RWPE2 (cell line): ENCODE results near the gene CCDC97.
"Not testable (repeated sequence)": the region's sequence is repeated elsewhere in the genome, so short reads cannot be mapped to it uniquely, and the experiment has no call there.

ENCODE experiments used
- ATAC-seq: fragments of 200-7000 bp; cut with Tn5 transposase; 3 replicates; pipeline ENCODE4 v1.9.1; 2021; ENCODE audit warnings: low read depth
- DNase-seq: peaks from one replicate; pipeline ENCODE4 v3.0.0-alpha.2; 2020; ENCODE audit warnings: low spot score
- H3K27ac ChIP-seq: fragments of 450-650 bp; 2 replicates; pipeline ENCODE4 v1.5.1; 2017; ENCODE audit warnings: mild to moderate bottlenecking; ENCODE audit not compliant: poor library complexity, severe bottlenecking
- H3K27me3 ChIP-seq: fragments of 250-450 bp; sonication (Bioruptor Pico); 2 replicates; pipeline ENCODE4 v1.5.1; 2021; ENCODE audit warnings: mild to moderate bottlenecking, moderate library complexity; ENCODE audit not compliant: insufficient read depth, poor library complexity, severe bottlenecking
- H3K36me3 ChIP-seq: fragments of 250-450 bp; sonication (Bioruptor Pico); 2 replicates; pipeline ENCODE4 v1.5.1; 2020; ENCODE audit warnings: low read depth, mild to moderate bottlenecking, moderate library complexity
- H3K4me1 ChIP-seq: fragments of 250-450 bp; sonication (Bioruptor Pico); 2 replicates; pipeline ENCODE4 v1.5.1; 2021; ENCODE audit warnings: mild to moderate bottlenecking, moderate library complexity; ENCODE audit not compliant: insufficient read depth, poor library complexity, severe bottlenecking
- H3K4me3 ChIP-seq: fragments of 250-450 bp; sonication (Bioruptor Pico); 2 replicates; pipeline ENCODE4 v1.5.1; 2021; ENCODE audit warnings: mild to moderate bottlenecking, moderate library complexity; ENCODE audit not compliant: severe bottlenecking
- H3K9me3 ChIP-seq: fragments of 250-450 bp; sonication (Bioruptor Pico); 2 replicates; pipeline ENCODE4 v1.5.1; 2021; ENCODE audit warnings: mild to moderate bottlenecking, moderate library complexity; ENCODE audit not compliant: severe bottlenecking
- TF ChIP-seq, protein P1 (sequence below): fragments of 450-650 bp; IDR thresholded peaks from one replicate; pipeline ENCODE4 v1.5.1; 2017; ENCODE audit warnings: mild to moderate bottlenecking, moderate library complexity; ENCODE audit not compliant: poor library complexity, severe bottlenecking

Gene CCDC97

DNA sequence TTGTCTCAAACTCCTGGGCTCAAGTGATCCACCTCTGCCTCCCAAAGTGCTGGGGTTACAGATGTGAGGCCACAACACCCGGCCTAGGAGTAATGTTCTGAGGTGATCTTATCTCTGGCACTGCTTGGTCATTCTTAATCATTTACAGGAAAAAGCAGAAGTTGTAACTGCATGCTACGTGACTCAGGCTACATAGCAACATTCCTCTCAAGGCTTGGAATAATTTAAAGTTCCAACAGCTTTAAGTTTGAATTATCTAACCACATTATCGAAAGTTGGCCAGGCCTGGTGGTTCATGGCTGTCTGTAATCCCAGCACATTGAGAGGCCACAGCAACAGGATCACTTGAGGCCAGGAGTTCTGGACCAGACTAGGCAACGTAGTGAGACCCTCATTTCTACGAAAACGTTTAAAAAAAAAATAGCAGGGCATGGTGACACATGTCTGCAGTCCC, 57.9 kb downstream of the CCDC97 start:
- Histone ChIP-seq H3K4me1 (peaks cover 17% of the 10 kb centered on the region), H3K36me3 (no peaks in the 10 kb centered on the region), H3K9me3 (no peaks in the 10 kb centered on the region), H3K27ac (peak overlapping the region; percentile 82), H3K4me3 (no peak overlapping the region), H3K27me3 (no peaks in the 10 kb centered on the region)
- DNase-seq (no peak), ATAC-seq (peak; percentile 74)
- TF ChIP-seq, protein P1, sequence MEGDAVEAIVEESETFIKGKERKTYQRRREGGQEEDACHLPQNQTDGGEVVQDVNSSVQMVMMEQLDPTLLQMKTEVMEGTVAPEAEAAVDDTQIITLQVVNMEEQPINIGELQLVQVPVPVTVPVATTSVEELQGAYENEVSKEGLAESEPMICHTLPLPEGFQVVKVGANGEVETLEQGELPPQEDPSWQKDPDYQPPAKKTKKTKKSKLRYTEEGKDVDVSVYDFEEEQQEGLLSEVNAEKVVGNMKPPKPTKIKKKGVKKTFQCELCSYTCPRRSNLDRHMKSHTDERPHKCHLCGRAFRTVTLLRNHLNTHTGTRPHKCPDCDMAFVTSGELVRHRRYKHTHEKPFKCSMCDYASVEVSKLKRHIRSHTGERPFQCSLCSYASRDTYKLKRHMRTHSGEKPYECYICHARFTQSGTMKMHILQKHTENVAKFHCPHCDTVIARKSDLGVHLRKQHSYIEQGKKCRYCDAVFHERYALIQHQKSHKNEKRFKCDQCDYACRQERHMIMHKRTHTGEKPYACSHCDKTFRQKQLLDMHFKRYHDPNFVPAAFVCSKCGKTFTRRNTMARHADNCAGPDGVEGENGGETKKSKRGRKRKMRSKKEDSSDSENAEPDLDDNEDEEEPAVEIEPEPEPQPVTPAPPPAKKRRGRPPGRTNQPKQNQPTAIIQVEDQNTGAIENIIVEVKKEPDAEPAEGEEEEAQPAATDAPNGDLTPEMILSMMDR, result no peak

DNA sequence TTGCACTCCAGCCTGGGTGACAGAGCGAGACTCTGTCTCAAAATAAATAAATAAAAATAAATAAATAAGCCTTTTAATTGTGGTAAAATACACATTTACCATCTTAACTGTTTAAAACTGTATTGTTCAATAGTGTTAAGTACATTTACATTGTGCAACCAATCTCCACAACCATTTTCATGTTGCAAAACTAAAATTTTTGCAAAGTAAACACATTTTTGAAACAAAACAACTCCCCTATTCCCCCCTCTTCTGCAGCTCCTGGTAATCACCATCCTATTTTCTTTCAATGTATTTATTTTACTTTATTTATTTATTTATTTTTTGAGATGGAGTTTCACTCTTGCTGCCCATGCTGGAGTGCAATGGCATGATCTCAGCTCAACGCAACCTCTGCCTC, 59.8 kb downstream of the CCDC97 start:
- no peaks in the 10 kb centered on the region for H3K27me3 ChIP-seq
- H3K9me3 ChIP-seq, result no peaks in the 10 kb centered on the region
- no peaks in the 10 kb centered on the region for H3K36me3 ChIP-seq
- ATAC-seq, result no peak
- H3K4me3 ChIP-seq, result no peak overlapping the region
- DNase-seq, result no peak
- peaks cover 22% of the 10 kb centered on the region for H3K4me1 ChIP-seq
- TF ChIP-seq, protein P1, result no peak
- no peak overlapping the region for H3K27ac ChIP-seq

DNA sequence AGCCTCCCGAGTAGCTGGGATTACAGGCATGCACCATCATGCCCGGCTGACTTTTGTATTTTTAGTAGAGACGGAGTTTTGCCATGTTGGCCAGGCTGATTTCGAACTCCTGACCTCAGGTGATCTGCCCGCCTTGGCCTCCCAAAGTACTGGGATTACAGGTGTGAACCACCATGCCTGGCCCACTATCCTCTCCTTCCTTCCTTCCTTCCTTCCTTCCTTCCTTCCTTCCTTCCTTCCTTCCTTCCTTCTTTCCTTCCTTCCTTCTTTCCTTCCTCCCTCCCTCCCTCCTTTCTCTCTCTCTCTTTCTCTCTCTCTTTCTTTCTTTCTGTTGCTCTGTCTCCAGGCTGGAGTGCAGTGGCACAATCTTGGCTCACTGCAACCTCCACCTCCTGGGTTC, 61.1 kb downstream of the CCDC97 start:
- not testable (repeated sequence) for H3K9me3 ChIP-seq, H3K27ac ChIP-seq, H3K4me3 ChIP-seq, ATAC-seq, DNase-seq, H3K36me3 ChIP-seq, H3K27me3 ChIP-seq
- peaks cover 22% of the 10 kb centered on the region for H3K4me1 ChIP-seq

DNA sequence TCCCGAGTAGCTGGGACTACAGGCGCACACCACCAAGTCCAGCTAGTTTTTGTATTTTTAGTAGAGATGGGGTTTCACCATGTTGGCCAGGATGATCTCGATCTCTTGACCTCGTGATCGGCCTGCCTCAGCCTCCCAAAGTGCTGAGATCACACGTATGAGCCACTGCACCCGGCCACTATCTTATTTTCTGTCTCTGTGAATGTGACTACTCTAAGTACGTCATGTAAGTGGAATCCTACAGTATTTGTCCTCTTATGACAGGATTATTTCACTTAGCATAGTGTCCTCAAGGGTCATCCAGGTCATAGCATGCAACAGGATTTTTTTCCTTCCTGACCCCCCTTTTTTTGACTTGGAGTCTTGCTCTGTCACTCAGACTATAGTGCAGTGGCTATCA, 61.6 kb downstream of the CCDC97 start:
- ATAC-seq, result no peak
- Histone ChIP-seq H3K4me1 (peaks cover 22% of the 10 kb centered on the region), H3K36me3 (no peaks in the 10 kb centered on the region), H3K27me3 (no peaks in the 10 kb centered on the region), H3K4me3 (no peak overlapping the region), H3K9me3 (no peaks in the 10 kb centered on the region), H3K27ac (no peak overlapping the region)
- DNase-seq, result no peak
- TF ChIP-seq, protein P1, result no peak

DNA sequence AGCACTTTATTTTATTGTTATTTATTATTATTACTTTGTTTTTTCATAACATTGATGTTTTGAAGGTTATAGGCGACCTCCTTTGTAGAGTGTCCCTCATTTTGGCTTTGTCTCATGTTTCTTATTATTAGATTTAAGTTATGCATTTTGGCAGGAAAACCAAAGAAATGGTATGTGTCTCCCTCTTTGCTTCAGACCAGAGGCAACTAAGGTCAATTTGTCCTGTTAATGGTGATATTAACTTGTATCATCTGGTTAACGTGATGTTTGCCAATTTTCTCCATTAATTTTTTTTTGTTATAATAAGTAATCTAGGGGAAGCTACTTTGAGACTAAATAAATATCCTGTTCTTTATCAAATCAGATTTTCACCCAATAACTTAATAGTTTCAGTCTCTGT, 62.5 kb downstream of the CCDC97 start:
- H3K27me3 ChIP-seq, result no peaks in the 10 kb centered on the region
- no peak overlapping the region for H3K4me3 ChIP-seq
- TF ChIP-seq, protein P1, result no peak
- ATAC-seq (no peak), DNase-seq (no peak)
- H3K4me1 ChIP-seq, result peaks cover 17% of the 10 kb centered on the region
- no peak overlapping the region for H3K27ac ChIP-seq
- H3K36me3 ChIP-seq, result no peaks in the 10 kb centered on the region
- no peaks in the 10 kb centered on the region for H3K9me3 ChIP-seq
